IPS-20b (cell line): ENCODE results near the gene DNM2.

Experiments
- H3K27ac ChIP-seq: one replicate; pipeline ENCODE4 v1.5.1; 2013; ENCODE audit warnings: low read length
- H3K27me3 ChIP-seq: 2 replicates; pipeline ENCODE4 v1.6.1; 2013; ENCODE audit warnings: mild to moderate bottlenecking, low read length, inconsistent platforms; ENCODE audit not compliant: insufficient read depth
- H3K36me3 ChIP-seq: 2 replicates; pipeline ENCODE4 v1.6.1; 2013; ENCODE audit warnings: low read depth, mild to moderate bottlenecking, inconsistent platforms, low read length, moderate library complexity; ENCODE audit not compliant: insufficient read depth
- H3K4me1 ChIP-seq: 2 replicates; pipeline ENCODE4 v1.6.1; 2013; ENCODE audit warnings: mild to moderate bottlenecking, control low read depth, inconsistent platforms, low read length, moderate library complexity; ENCODE audit not compliant: insufficient read depth
- H3K4me3 ChIP-seq: 2 replicates; pipeline ENCODE4 v1.5.1; 2013; ENCODE audit warnings: mild to moderate bottlenecking, low read length, inconsistent platforms
- H3K9ac ChIP-seq: 2 replicates; pipeline ENCODE4 v1.6.1; 2013; ENCODE audit warnings: low read depth, mild to moderate bottlenecking, inconsistent platforms, low read length, moderate library complexity
- H3K9me3 ChIP-seq: 2 replicates; pipeline ENCODE4 v1.6.1; 2013; ENCODE audit warnings: mild to moderate bottlenecking, low read depth, low read length, inconsistent platforms; ENCODE audit not compliant: insufficient read depth

DNM2 gene

DNA sequence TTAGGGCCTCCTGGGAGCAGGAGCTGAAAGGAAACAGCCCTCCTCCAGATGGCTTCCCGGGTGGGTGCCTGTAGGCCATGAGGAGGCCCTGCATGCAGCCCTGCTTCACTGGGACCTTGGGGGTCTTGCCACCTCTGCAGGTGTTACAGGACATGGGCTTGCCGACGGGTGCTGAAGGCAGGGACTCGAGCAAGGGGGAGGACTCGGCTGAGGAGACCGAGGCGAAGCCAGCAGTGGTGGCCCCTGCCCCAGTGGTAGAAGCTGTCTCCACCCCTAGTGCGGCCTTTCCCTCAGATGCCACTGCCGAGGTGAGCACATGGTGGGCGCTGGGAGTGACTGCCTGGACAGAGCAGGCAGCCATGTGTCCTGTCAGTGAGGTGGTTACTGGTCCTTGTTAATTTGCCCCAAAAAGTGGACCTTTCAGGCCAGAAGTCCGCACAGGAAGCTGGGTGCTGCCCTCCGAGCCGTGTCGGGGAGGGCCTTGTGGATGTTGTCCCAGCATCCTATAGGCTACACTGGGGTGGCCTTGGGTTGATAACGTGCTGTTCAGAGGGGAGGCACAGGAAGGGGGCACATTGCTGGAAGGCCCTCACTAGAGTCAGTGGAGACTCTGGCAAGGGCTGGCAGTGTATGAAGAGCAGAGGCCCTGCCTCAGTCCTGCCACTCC is 35.3 kb upstream of the DNM2 start:
- H3K36me3 ChIP-seq, result peaks cover 99% of the 10 kb centered on the region
- no peak overlapping the region for H3K9ac ChIP-seq
- no peak overlapping the region for H3K27ac ChIP-seq
- no peaks in the 10 kb centered on the region for H3K9me3 ChIP-seq
- no peaks in the 10 kb centered on the region for H3K27me3 ChIP-seq
- H3K4me3 ChIP-seq, result no peak overlapping the region
- H3K4me1 ChIP-seq, result no peaks in the 10 kb centered on the region

DNA sequence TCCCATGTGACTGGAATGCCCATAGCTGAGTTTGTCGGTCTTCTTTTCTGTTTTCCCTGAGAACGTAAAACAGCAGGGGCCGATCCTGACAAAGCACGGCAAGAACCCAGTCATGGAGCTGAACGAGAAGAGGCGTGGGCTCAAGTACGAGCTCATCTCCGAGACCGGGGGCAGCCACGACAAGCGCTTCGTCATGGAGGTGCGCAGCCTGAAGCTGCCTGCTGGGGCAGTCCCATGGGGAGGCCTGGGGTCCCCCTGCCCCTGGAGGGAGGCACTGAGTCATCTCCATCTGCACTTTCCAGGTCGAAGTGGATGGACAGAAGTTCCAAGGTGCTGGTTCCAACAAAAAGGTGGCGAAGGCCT is 34.8 kb upstream of the DNM2 start:
- Histone ChIP-seq H3K4me1 (no peaks in the 10 kb centered on the region), H3K36me3 (peaks cover 99% of the 10 kb centered on the region), H3K4me3 (no peak overlapping the region), H3K27me3 (no peaks in the 10 kb centered on the region), H3K27ac (no peak overlapping the region), H3K9me3 (no peaks in the 10 kb centered on the region), H3K9ac (no peak overlapping the region)

DNA sequence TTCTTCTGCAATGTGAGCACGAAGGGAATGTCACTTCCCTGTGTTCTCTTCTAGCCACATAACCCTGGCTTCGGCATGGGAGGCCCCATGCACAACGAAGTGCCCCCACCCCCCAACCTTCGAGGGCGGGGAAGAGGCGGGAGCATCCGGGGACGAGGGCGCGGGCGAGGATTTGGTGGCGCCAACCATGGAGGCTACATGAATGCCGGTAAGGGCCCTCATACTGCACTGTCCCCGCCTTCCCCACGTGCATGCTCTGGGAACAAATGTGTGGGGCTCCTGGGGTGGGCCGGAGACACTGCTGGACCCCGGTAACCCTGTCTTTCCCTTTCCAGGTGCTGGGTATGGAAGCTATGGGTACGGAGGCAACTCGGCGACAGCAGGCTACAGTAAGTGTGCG is 34.3 kb upstream of the DNM2 start:
- H3K36me3 ChIP-seq, result peaks cover 99% of the 10 kb centered on the region
- no peak overlapping the region for H3K4me3 ChIP-seq
- no peaks in the 10 kb centered on the region for H3K27me3 ChIP-seq
- H3K9me3 ChIP-seq, result no peaks in the 10 kb centered on the region
- H3K4me1 ChIP-seq, result no peaks in the 10 kb centered on the region
- no peak overlapping the region for H3K27ac ChIP-seq
- H3K9ac ChIP-seq, result no peak overlapping the region

DNA sequence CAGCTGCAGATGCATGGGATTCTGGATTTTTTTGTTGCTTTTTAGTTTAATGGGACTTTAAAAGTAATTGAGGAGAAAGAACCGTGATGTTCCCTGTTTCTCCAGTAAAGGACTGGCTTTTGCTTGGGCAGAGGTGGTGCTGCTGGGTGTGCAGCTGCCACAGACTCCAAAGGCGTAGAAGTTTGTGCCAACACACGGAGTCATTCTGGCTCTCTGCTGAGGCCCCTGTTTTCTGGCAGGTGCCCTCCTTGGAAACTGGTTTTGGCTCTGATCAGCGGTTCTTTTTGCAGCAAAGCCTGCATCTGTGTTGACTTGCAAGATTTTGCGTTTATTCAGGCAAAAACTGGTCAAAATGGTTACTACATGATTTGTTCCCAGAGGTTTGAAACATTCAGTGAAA is 32.7 kb upstream of the DNM2 start:
- H3K36me3 ChIP-seq, result peaks cover 99% of the 10 kb centered on the region
- H3K4me1 ChIP-seq, result no peaks in the 10 kb centered on the region
- no peak overlapping the region for H3K4me3 ChIP-seq
- no peak overlapping the region for H3K27ac ChIP-seq
- no peak overlapping the region for H3K9ac ChIP-seq
- H3K9me3 ChIP-seq, result no peaks in the 10 kb centered on the region
- H3K27me3 ChIP-seq, result no peaks in the 10 kb centered on the region

DNA sequence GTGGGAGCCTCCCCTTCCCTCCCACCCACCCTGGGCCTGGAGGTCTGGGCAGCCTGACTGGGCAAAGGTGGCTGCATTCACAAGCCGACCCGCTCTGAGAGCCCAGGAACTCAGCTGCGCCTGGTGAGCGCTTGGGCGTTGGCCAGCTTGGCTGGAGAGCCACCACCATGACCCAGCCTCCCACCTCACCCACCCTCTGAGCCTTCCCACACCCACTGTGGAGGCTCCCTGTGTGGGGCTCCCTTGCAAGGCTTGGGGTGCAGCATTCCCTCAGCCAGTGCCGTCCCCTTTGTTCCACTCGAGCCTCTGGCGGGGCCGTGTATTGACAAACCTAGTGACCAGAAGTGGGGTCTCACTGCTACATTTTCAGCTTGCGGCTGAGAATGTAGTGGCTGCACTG is 31.7 kb upstream of the DNM2 start:
- H3K27ac ChIP-seq, result no peak overlapping the region
- H3K9ac ChIP-seq, result no peak overlapping the region
- peaks cover 99% of the 10 kb centered on the region for H3K36me3 ChIP-seq
- no peak overlapping the region for H3K4me3 ChIP-seq
- no peaks in the 10 kb centered on the region for H3K9me3 ChIP-seq
- H3K4me1 ChIP-seq, result no peaks in the 10 kb centered on the region
- no peaks in the 10 kb centered on the region for H3K27me3 ChIP-seq

DNA sequence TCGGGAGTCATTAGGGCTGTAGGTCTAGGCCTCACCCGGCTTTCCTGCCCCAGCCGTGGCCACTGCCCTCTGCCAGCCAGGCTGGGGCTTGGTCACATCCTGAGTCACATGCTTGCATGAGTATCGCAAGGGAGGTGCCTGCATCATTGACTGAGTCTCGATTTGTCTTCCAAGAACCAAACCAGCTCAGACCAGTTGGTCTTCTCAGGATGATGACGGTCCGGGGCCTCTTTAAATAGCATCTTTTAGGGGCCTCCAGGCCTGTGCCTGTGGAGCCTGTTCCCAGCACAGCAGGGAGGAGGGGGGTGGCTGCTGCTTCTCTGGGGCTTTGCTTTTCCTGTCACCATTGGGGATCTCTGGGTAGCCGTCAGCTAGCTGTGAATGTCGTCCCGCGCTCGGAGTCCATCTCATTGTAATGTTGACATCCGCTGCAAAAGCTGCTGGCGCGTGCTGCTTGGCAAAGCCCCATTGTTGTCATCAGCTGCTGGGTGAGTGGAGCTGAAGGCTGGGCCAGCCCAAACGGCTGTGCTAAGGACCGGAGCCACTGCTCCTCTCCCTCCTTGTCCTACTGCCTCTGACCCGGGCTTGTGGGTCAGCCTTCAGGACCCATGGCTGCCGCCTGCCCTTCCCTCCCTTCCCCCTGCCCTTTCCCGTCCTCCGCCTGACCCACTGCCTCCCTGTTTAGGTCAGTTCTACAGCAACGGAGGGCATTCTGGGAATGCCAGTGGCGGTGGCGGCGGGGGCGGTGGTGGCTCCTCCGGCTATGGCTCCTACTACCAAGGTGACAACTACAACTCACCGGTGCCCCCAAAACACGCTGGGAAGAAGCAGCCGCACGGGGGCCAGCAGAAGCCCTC is 31.0 kb upstream of the DNM2 start:
- no peaks in the 10 kb centered on the region for H3K27me3 ChIP-seq
- H3K27ac ChIP-seq, result no peak overlapping the region
- H3K9ac ChIP-seq, result no peak overlapping the region
- H3K36me3 ChIP-seq, result peaks cover 99% of the 10 kb centered on the region
- no peaks in the 10 kb centered on the region for H3K4me1 ChIP-seq
- H3K4me3 ChIP-seq, result no peak overlapping the region
- H3K9me3 ChIP-seq, result no peaks in the 10 kb centered on the region

DNA sequence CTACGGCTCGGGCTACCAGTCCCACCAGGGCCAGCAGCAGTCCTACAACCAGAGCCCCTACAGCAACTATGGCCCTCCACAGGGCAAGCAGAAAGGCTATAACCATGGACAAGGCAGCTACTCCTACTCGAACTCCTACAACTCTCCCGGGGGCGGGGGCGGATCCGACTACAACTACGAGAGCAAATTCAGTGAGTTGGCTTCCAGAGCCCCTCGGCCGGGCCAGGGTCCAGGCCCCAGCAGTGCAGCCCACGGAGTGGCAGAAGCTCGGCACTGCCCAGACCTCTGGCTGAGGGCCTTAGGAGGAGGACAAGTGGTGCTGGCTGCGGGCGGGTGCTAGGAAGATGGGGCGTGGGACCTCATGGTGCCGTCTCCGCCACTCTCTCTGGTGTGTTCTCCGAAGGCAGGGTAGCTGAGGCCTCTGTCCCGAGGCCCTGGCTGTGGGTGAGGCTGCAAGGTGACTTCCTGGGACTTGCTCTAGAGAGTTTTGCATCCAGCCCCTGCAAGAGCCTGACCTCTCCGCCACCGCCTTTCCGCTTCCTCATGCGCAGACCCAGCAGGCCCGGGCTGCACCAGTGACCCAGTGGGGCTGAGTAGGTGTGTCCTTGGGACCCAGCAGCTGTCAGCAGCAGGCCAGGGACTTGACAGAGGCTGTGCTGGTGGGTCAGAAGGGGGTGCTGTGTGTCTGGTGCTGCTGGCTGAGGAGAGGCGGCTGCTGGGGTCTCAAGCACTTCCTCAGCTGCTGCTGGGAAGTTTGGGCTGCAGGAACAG is 30.2 kb upstream of the DNM2 start:
- Histone ChIP-seq H3K4me1 (peaks cover 4% of the 10 kb centered on the region; the same call in 1 of the 2 replicates), H3K36me3 (peaks cover 99% of the 10 kb centered on the region), H3K4me3 (no peak overlapping the region), H3K27me3 (no peaks in the 10 kb centered on the region), H3K9me3 (no peaks in the 10 kb centered on the region), H3K27ac (no peak overlapping the region), H3K9ac (no peak overlapping the region)

DNA sequence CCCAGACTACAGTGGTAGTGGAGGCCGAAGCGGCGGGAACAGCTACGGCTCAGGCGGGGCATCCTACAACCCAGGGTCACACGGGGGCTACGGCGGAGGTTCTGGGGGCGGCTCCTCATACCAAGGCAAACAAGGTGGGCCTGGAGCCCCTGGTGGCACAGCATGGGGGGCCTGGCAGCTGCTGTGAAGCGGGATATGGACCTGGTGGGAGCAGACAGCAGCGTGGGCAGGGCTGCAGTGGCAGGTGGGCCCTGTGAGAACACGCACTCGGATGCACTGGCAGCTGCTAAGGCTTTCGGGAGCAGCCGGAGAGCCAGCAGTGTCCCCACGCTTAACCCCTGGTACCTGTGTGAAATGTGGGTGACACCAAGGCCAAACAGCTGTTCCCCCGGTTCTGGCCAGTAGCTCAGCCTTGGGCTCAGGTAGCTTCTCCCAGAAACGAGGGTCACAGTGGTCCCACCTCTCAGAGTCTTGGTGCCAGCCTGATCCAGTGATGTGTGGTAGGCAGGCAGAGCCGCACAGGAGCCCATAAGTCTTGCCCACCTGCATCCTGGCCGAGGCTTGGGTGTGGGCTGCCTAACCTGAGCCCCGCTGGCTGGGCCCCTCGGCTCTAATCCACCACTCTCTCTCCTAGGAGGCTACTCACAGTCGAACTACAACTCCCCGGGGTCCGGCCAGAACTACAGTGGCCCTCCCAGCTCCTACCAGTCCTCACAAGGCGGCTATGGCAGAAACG is 29.2 kb upstream of the DNM2 start:
- peaks cover 91% of the 10 kb centered on the region for H3K36me3 ChIP-seq
- no peak overlapping the region for H3K27ac ChIP-seq
- H3K4me3 ChIP-seq, result no peak overlapping the region
- peaks cover 4% of the 10 kb centered on the region; the same call in 1 of the 2 replicates for H3K4me1 ChIP-seq
- no peaks in the 10 kb centered on the region for H3K27me3 ChIP-seq
- no peaks in the 10 kb centered on the region for H3K9me3 ChIP-seq
- no peak overlapping the region for H3K9ac ChIP-seq

DNA sequence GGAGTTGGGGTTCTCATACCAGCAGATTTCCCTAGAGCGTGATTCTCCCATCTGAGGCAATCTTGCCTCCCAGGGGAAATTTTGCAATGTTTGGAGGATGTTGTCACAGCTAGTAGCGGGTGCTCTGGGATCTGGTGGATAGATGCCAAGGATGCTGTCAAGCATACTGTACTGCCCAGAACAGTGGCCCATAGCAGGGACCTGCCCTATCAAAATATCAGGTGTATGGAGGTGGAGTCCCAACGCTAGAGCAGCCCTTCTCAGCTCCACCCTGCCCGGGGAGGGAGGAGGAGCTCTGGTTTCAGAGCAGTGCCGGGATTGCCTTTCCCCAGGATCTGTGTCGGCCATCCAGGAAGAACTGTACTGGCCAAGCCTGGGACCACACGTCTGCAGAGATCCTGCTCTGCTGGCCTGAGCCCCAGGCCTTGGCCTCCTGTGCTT is 27.5 kb upstream of the DNM2 start:
- H3K4me1 ChIP-seq, result peaks cover 7% of the 10 kb centered on the region; the same call in 1 of the 2 replicates
- no peak overlapping the region for H3K9ac ChIP-seq
- peaks cover 74% of the 10 kb centered on the region for H3K36me3 ChIP-seq
- H3K4me3 ChIP-seq, result no peak overlapping the region
- H3K27me3 ChIP-seq, result no peaks in the 10 kb centered on the region
- H3K9me3 ChIP-seq, result no peaks in the 10 kb centered on the region
- H3K27ac ChIP-seq, result no peak overlapping the region

DNA sequence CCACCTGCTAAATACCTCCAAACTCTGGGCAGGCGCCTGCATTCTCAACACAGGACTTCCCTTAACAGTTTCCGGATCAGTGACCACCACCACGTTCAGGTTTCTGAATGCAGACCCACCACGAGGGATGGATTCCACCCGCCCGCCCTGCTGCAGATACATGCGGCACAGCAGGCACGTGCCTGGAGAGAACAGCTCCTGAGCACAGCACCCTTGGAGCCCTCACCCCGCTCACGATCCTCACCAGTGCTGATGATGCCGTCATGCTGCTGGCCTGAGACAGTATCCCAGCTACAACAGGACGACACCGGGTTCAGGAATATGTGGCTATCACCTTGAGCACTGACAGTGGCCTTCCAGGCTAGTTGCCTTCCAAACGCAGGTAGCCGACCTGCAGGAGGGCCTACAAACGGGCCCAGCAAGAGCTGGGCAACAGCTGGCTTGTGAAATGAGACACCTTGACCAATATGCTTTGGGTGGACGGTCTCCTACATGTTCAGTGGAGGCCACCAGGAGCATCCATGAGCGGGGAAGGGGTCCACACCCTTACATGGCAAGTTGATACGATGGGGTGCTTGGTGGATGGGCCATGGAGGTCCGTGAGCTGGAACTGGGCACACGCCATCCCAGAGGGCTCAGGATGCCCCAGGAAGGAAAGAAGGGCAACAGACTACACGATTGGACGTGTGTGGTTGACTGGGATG is 26.5 kb upstream of the DNM2 start:
- no peak overlapping the region for H3K9ac ChIP-seq
- peaks cover 64% of the 10 kb centered on the region for H3K36me3 ChIP-seq
- no peaks in the 10 kb centered on the region for H3K27me3 ChIP-seq
- H3K4me3 ChIP-seq, result no peak overlapping the region
- no peak overlapping the region for H3K27ac ChIP-seq
- no peaks in the 10 kb centered on the region for H3K9me3 ChIP-seq
- peaks cover 9% of the 10 kb centered on the region; the same call in 1 of the 2 replicates for H3K4me1 ChIP-seq

DNA sequence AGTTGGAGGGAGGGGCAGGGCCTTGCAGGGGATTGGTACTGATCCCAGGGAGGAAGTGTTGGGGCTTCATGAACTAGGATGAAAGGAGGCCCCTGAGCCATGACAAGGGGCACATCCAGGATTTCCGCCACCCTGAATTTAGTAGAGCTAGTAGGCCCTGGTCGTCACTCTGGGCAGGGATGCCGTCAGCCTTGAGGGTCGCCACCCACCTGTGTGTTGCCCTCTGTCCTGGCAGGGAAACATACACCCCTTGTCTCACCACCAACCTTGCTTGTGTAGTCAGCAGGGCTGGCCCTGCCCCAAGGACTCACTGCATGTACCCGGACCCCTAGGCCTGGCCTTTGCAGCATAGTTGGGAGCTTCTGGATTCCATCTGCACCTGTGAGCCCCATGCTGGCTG is 26.0 kb upstream of the DNM2 start:
- no peaks in the 10 kb centered on the region for H3K9me3 ChIP-seq
- H3K36me3 ChIP-seq, result peaks cover 59% of the 10 kb centered on the region
- peaks cover 9% of the 10 kb centered on the region; the same call in 1 of the 2 replicates for H3K4me1 ChIP-seq
- no peak overlapping the region for H3K9ac ChIP-seq
- H3K4me3 ChIP-seq, result no peak overlapping the region
- 0 out of 2 replicates have a peak, but pooled peaks cover 2% of the 10 kb centered on the region for H3K27me3 ChIP-seq
- no peak overlapping the region for H3K27ac ChIP-seq
